IMR-90 (cell line): ENCODE results near the gene CPNE1. TPM values are rescaled to one million over a fixed set of nuclear protein-coding genes. Genes with fewer than 3 reads are reported as not detected.

Experiments
- ATAC-seq: fragments of 200-7000 bp; cut with Tn5 transposase; 2 replicates; pipeline ENCODE4 v1.9.1; 2020; ENCODE audit warnings: low read depth, mild to moderate bottlenecking, moderate library complexity
- BruUV-seq: library from RNA; stranded (reverse); fragments of 400-500 nt; replicated peaks from 2 replicates; lab custom pipeline; 2021; lab: Mats Ljungman, UMichigan
- CTCF ChIA-PET: fragments of 300-600 bp; formaldehyde crosslinking; extraction: SDS; loops from one replicate; lab custom pipeline; 2021; ENCODE audit warnings: antibody characterized with exemption; lab: Yijun Ruan, JAX
- POLR2A ChIA-PET: fragments of 300-600 bp; sonication (Branson Sonifier 250); formaldehyde crosslinking; loops from one replicate; lab custom pipeline; 2022; ENCODE audit warnings: antibody characterized with exemption; ENCODE audit not compliant: unreplicated experiment; lab: Charles Lee
- DNase-seq: peaks from one replicate; pipeline ENCODE4 v3.0.0; 2013
- H2AFZ ChIP-seq: replicated peaks from 2 replicates; pipeline ENCODE3; 2013; ENCODE audit warnings: low read length, mild to moderate bottlenecking; ENCODE audit not compliant: poor library complexity
- H2AK5ac ChIP-seq: 2 replicates; pipeline ENCODE4 v1.6.1; 2013; ENCODE audit warnings: low read depth, low read length, inconsistent platforms
- H2AK9ac ChIP-seq: replicated peaks from 2 replicates; pipeline ENCODE3; 2013; ENCODE audit warnings: mild to moderate bottlenecking, low read depth, low read length, moderate library complexity; ENCODE audit not compliant: poor library complexity
- H2BK120ac ChIP-seq: 2 replicates; pipeline ENCODE4 v1.6.1; 2013; ENCODE audit warnings: low read depth, low read length, inconsistent platforms
- H2BK15ac ChIP-seq: 3 replicates; pipeline ENCODE4 v1.6.1; 2013; ENCODE audit warnings: low read depth, low read length, inconsistent platforms
- H2BK20ac ChIP-seq: 2 replicates; pipeline ENCODE4 v1.6.1; 2013; ENCODE audit warnings: low read depth, mild to moderate bottlenecking, inconsistent platforms, low read length, moderate library complexity
- H2BK5ac ChIP-seq: 2 replicates; pipeline ENCODE4 v1.6.1; 2013; ENCODE audit warnings: mild to moderate bottlenecking, low read depth, low read length, inconsistent platforms; ENCODE audit not compliant: poor library complexity, severe bottlenecking
- H3K14ac ChIP-seq: replicated peaks from 2 replicates; pipeline ENCODE4 v1.6.1; 2013; ENCODE audit warnings: low read depth, low read length, inconsistent platforms
- H3K18ac ChIP-seq: 2 replicates; pipeline ENCODE4 v1.6.1; 2013; ENCODE audit warnings: low read depth, low read length, control low read depth
- H3K23ac ChIP-seq: 2 replicates; pipeline ENCODE4 v1.6.1; 2013; ENCODE audit warnings: low read depth, low read length, inconsistent platforms
- H3K27ac ChIP-seq: 2 replicates; pipeline ENCODE4 v1.5.1; 2013; ENCODE audit warnings: mild to moderate bottlenecking, control low read depth, low read length; ENCODE audit not compliant: insufficient read depth
- H3K27me3 ChIP-seq: 2 replicates; pipeline ENCODE4 v1.6.1; 2013; ENCODE audit warnings: low read length; ENCODE audit not compliant: control insufficient read depth, insufficient read depth
- H3K36me3 ChIP-seq: 2 replicates; pipeline ENCODE4 v1.6.1; 2013; ENCODE audit warnings: low read length, mixed read lengths; ENCODE audit not compliant: control insufficient read depth, insufficient read depth
- H3K4ac ChIP-seq: 2 replicates; pipeline ENCODE4 v1.6.1; 2013; ENCODE audit warnings: low read depth, low read length, inconsistent platforms
- H3K4me1 ChIP-seq: 2 replicates; pipeline ENCODE4 v1.6.1; 2013; ENCODE audit warnings: low read length, mixed read lengths; ENCODE audit not compliant: control insufficient read depth, insufficient read depth
- H3K4me2 ChIP-seq: 2 replicates; pipeline ENCODE4 v1.6.1; 2013; ENCODE audit warnings: low read depth, mild to moderate bottlenecking, control low read depth, low read length, moderate library complexity
- H3K4me3 ChIP-seq: 2 replicates; pipeline ENCODE4 v1.5.1; 2013; ENCODE audit warnings: low read depth, mild to moderate bottlenecking, control low read depth, low read length, moderate library complexity; ENCODE audit not compliant: insufficient read depth
- H3K56ac ChIP-seq: 2 replicates; pipeline ENCODE4 v1.6.1; 2013; ENCODE audit warnings: low read length, inconsistent platforms; ENCODE audit not compliant: insufficient read depth; ENCODE audit errors: extremely low read depth
- H3K79me1 ChIP-seq, 2 experiments: 2 replicates each; pipeline ENCODE4 v1.6.1; 2013; ENCODE audit warnings: low read length in 2 of 2, inconsistent platforms in 1 of 2, low read depth in 1 of 2
- H3K9ac ChIP-seq: 2 replicates; pipeline ENCODE4 v1.6.1; 2013; ENCODE audit warnings: low read depth, low read length, control low read depth
- H3K9me1 ChIP-seq: 2 replicates; pipeline ENCODE4 v1.6.1; 2013; ENCODE audit warnings: low read length, inconsistent platforms; ENCODE audit not compliant: insufficient read depth
- H3K9me3 ChIP-seq: 2 replicates; pipeline ENCODE4 v1.6.1; 2013; ENCODE audit warnings: low read length; ENCODE audit not compliant: control insufficient read depth, insufficient read depth
- H4K20me1 ChIP-seq: 2 replicates; pipeline ENCODE4 v1.6.1; 2013; ENCODE audit warnings: low read length, inconsistent platforms; ENCODE audit not compliant: insufficient read depth
- H4K5ac ChIP-seq: 2 replicates; pipeline ENCODE4 v1.6.1; 2013; ENCODE audit warnings: mild to moderate bottlenecking, low read depth, low read length, control low read depth
- H4K8ac ChIP-seq, 2 experiments: 2 replicates each; pipeline ENCODE4 v1.6.1; 2013; ENCODE audit warnings: low read depth in 2 of 2, low read length in 2 of 2, control low read depth in 1 of 2, inconsistent platforms in 1 of 2
- H4K91ac ChIP-seq: 2 replicates; pipeline ENCODE4 v1.6.1; 2013; ENCODE audit warnings: low read depth, low read length, inconsistent platforms; ENCODE audit not compliant: insufficient read depth
- CEBPB ChIP-seq: IDR thresholded peaks from 2 replicates; pipeline ENCODE4 v1.6.1; 2012; ENCODE audit warnings: low read depth, low read length, improper control_type of control experiment
- CHD1 ChIP-seq: IDR thresholded peaks from 2 replicates; pipeline ENCODE4 v1.6.1; 2012; ENCODE audit warnings: low read depth, low read length, improper control_type of control experiment
- ELK1 ChIP-seq: fragments of 150-350 bp; IDR thresholded peaks from 2 replicates; pipeline ENCODE4 v1.6.1; 2016; ENCODE audit warnings: low read depth, mild to moderate bottlenecking, low read length, moderate library complexity, borderline replicate concordance
- FOS ChIP-seq: fragments of 150-350 bp; IDR thresholded peaks from 2 replicates; pipeline ENCODE4 v1.6.1; 2016; ENCODE audit warnings: low read depth, low read length
- MAFK ChIP-seq: IDR thresholded peaks from 2 replicates; pipeline ENCODE4 v1.6.1; 2012; ENCODE audit warnings: low read depth, low read length, improper control_type of control experiment
- MAZ ChIP-seq: IDR thresholded peaks from 2 replicates; pipeline ENCODE4 v1.6.1; 2012; ENCODE audit warnings: low read depth, mild to moderate bottlenecking, low read length, improper control_type of control experiment, moderate library complexity, borderline replicate concordance
- MXI1 ChIP-seq: IDR thresholded peaks from 2 replicates; pipeline ENCODE4 v1.6.1; 2012; ENCODE audit warnings: low read depth, mild to moderate bottlenecking, low read length, moderate library complexity, borderline replicate concordance
- NFE2L2 ChIP-seq: fragments of 150-350 bp; IDR thresholded peaks from 2 replicates; pipeline ENCODE4 v1.6.1; 2016; ENCODE audit warnings: low read depth, mild to moderate bottlenecking, low read length
- POLR2A ChIP-seq: IDR thresholded peaks from 2 replicates; pipeline ENCODE4 v1.6.1; 2012; ENCODE audit warnings: mild to moderate bottlenecking, low read depth, low read length
- RAD21 ChIP-seq: IDR thresholded peaks from 2 replicates; pipeline ENCODE4 v1.6.1; 2012; ENCODE audit warnings: low read length, improper control_type of control experiment
- RCOR1 ChIP-seq: IDR thresholded peaks from 2 replicates; pipeline ENCODE4 v1.6.1; 2012; ENCODE audit warnings: mild to moderate bottlenecking, low read length, improper control_type of control experiment; ENCODE audit not compliant: insufficient replicate concordance
- RFX5 ChIP-seq: IDR thresholded peaks from 2 replicates; pipeline ENCODE4 v1.8.0; 2012; ENCODE audit warnings: low read depth, mild to moderate bottlenecking, low read length, moderate library complexity
- SMC3 ChIP-seq: fragments of 150-350 bp; IDR thresholded peaks from 2 replicates; pipeline ENCODE4 v1.6.1; 2016; ENCODE audit warnings: low read depth, mild to moderate bottlenecking, antibody characterized with exemption, low read length, moderate library complexity
- WGBS, 2 experiments: methylation state at CpG; one replicate each; pipeline versions ENCODE4 v1.1.5 to v1.1.7; 2013; ENCODE audit warnings: missing lambda C conversion rate in 2 of 2; ENCODE audit not compliant: insufficient read length in 1 of 2; ENCODE audit errors: extremely low coverage in 2 of 2; 5-methylcytosine and 5-hydroxymethylcytosine counted together
- dilution Hi-C: fragments of 300-500 bp; cut with HindIII; formaldehyde crosslinking; loops from one replicate; pipeline ENCODE4 v1.14.3; 2018; ENCODE audit warnings: low sequenced_read_pairs; ENCODE audit not compliant: unreplicated experiment
- in situ Hi-C: fragments of 300-500 bp; cut with MboI; formaldehyde crosslinking; loops from 3 replicates; pipeline ENCODE4 v1.14.3; 2019; ENCODE audit warnings: low sequenced_read_pairs, inconsistent platforms, mixed read lengths
- intact Hi-C: fragments of 100-400 bp; cut with micrococcal nuclease; formaldehyde crosslinking; loops from 2 replicates; pipeline ENCODE4 v1.10.0; 2022
- polyA plus RNA-seq, 3 experiments: library from polyadenylated mRNA; depleted of rRNA; stranded (reverse); fragments of >200 nt; gene quantifications; 2 replicates each; pipeline ENCODE4 v1.2.3, GENCODE V29; 2012; ENCODE audit warnings: low replicate concordance in 1 of 3
- total RNA-seq: library from RNA; depleted of rRNA; stranded (reverse); fragments of >200 nt; gene quantifications from 2 replicates; pipeline ENCODE4 v1.2.3, GENCODE V29; 2012
- TF ChIP-seq, protein P1 (sequence below): conservative IDR thresholded peaks from 2 replicates; pipeline ENCODE4 v1.5.1; 2012; ENCODE audit warnings: mild to moderate bottlenecking, low read depth, low read length, improper control_type of control experiment
- TF ChIP-seq, protein P2 (sequence below): fragments of 150-350 bp; IDR thresholded peaks from 2 replicates; pipeline ENCODE4 v1.6.1; 2017; ENCODE audit warnings: mild to moderate bottlenecking, antibody characterized with exemption, low read length, low read depth

Gene CPNE1
- total and polyA plus RNA-seq, 2 of the 4 experiments (the other 2 are of a cell fraction), result 163 to 165 TPM

- Histone ChIP-seq H3K9me3 (no peaks in the 10 kb centered on the region), H3K27me3 (no peaks in the 10 kb centered on the region), H4K91ac (no peak overlapping the region), H3K27ac (no peak overlapping the region), H2BK5ac (no peak overlapping the region), H3K79me1 (peaks cover 4 to 25% of the 10 kb centered on the region in 2 experiments), H3K4me3 (no peak overlapping the region), H3K14ac (no peak overlapping the region), H3K36me3 (peaks cover 13% of the 10 kb centered on the region), H2BK120ac (no peak overlapping the region), H4K5ac (no peak overlapping the region), H3K4me2 (no peak overlapping the region), H4K20me1 (0 out of 2 replicates have a peak, but pooled peaks cover 11% of the 10 kb centered on the region), H3K4ac (no peak overlapping the region), H2BK15ac (no peak overlapping the region), H2AFZ (no peak overlapping the region), H2BK20ac (no peak overlapping the region), H3K18ac (no peak overlapping the region), H3K23ac (no peak overlapping the region), H2AK5ac (no peak overlapping the region), H2AK9ac (no peak overlapping the region), H4K8ac (no peak overlapping the region), H3K9me1 (peaks cover 7% of the 10 kb centered on the region; the same call in 1 of the 2 replicates), H3K9ac (no peak overlapping the region), H3K4me1 (peaks cover 10% of the 10 kb centered on the region), H3K56ac (no peak overlapping the region)
- intact Hi-C loops, result no loop called here
- DNase-seq, result no peak
- POLR2A ChIA-PET, result no interaction called here
- in situ Hi-C loops, result no loop called here
- ATAC-seq, result no peak
- CTCF ChIA-PET, result no interaction called here
- dilution Hi-C loops, result no loop called here
- TF ChIP-seq SMC3 (no peak), MAZ (no peak), MXI1 (no peak), RFX5 (no peak), CEBPB (no peak), FOS (no peak), MAFK (no peak), RAD21 (no peak), NFE2L2 (no peak), RCOR1 (no peak), POLR2A (no peak), CHD1 (no peak), ELK1 (no peak)
- TF ChIP-seq, protein P1, sequence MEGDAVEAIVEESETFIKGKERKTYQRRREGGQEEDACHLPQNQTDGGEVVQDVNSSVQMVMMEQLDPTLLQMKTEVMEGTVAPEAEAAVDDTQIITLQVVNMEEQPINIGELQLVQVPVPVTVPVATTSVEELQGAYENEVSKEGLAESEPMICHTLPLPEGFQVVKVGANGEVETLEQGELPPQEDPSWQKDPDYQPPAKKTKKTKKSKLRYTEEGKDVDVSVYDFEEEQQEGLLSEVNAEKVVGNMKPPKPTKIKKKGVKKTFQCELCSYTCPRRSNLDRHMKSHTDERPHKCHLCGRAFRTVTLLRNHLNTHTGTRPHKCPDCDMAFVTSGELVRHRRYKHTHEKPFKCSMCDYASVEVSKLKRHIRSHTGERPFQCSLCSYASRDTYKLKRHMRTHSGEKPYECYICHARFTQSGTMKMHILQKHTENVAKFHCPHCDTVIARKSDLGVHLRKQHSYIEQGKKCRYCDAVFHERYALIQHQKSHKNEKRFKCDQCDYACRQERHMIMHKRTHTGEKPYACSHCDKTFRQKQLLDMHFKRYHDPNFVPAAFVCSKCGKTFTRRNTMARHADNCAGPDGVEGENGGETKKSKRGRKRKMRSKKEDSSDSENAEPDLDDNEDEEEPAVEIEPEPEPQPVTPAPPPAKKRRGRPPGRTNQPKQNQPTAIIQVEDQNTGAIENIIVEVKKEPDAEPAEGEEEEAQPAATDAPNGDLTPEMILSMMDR, result no peak
- TF ChIP-seq, protein P2, sequence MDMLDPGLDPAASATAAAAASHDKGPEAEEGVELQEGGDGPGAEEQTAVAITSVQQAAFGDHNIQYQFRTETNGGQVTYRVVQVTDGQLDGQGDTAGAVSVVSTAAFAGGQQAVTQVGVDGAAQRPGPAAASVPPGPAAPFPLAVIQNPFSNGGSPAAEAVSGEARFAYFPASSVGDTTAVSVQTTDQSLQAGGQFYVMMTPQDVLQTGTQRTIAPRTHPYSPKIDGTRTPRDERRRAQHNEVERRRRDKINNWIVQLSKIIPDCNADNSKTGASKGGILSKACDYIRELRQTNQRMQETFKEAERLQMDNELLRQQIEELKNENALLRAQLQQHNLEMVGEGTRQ, result no peak
- BruUV-seq, result no TSS peak
- 98% methylated on average over 7 of the region's 11 CpGs; no CpG with 5 or more reads in 1 of the 2 experiments for WGBS, 2 experiments
Measured at GRCh38 chr20:35620818-35621559, 43.7 kb downstream of the CPNE1 start.
